ENCODE measurements around the gene TXN. TPM values are rescaled to one million over a fixed set of nuclear protein-coding genes. Genes with fewer than 3 reads are reported as not detected.
"Not testable (repeated sequence)": the region's sequence is repeated elsewhere in the genome, so short reads cannot be mapped to it uniquely, and the experiment has no call there.

The TXN gene
- total RNA-seq, 1 donor from 2014 or later = 422 TPM

- intact Hi-C loops (cut with micrococcal nuclease) = loop anchor here (2.0 to 10.0 kb wide), 4 partner anchors 360 to 1140 kb away; partner anchors contain the start of gene TMEM245
- Mint-ChIP-seq H3K27ac (peak overlapping the region; percentile 100), H3K9me3 (no peaks in the 10 kb centered on the region), H3K36me3 (ENCODE audit: low read depth) (peaks cover 34% of the 10 kb centered on the region), H3K27me3 (ENCODE audit: insufficient read depth) (peaks cover 2% of the 10 kb centered on the region), H3K4me3 (peak overlapping the region; percentile 98), H3K4me1 (ENCODE audit: low read depth) (peaks cover 70% of the 10 kb centered on the region)
- no peak for DNase-seq (ENCODE audit: low spot score)
These were observed 1.8 kb downstream of the TXN start for GRCh38 chr9:110254500-110254899.

- intact Hi-C loops (cut with micrococcal nuclease) = loop anchor here (10.0 kb wide), 3 partner anchors 372 to 1138 kb away; partner anchors contain the start of gene TMEM245
- Mint-ChIP-seq H3K9me3 (no peaks in the 10 kb centered on the region), H3K4me3 (no peak overlapping the region), H3K36me3 (ENCODE audit: low read depth) (peaks cover 44% of the 10 kb centered on the region), H3K27ac (no peak overlapping the region), H3K4me1 (ENCODE audit: low read depth) (peaks cover 66% of the 10 kb centered on the region), H3K27me3 (ENCODE audit: insufficient read depth) (peaks cover 2% of the 10 kb centered on the region)
- no peak for DNase-seq (ENCODE audit: low spot score)
These were observed 3.7 kb downstream of the TXN start for GRCh38 chr9:110252509-110253139.

- Mint-ChIP-seq H3K4me1 (ENCODE audit: low read depth) (peaks cover 58% of the 10 kb centered on the region), H3K36me3 (ENCODE audit: low read depth) (peaks cover 50% of the 10 kb centered on the region)
- not testable (repeated sequence) for H3K27ac Mint-ChIP-seq; H3K9me3 Mint-ChIP-seq; H3K27me3 Mint-ChIP-seq (ENCODE audit: insufficient read depth); DNase-seq (ENCODE audit: low spot score); H3K4me3 Mint-ChIP-seq
- intact Hi-C loops (cut with micrococcal nuclease) = loop anchor here (10.0 kb wide), 3 partner anchors 373 to 1137 kb away; partner anchors contain the start of gene TMEM245
These were observed 4.5 kb downstream of the TXN start for GRCh38 chr9:110251770-110252169.

- Mint-ChIP-seq H3K9me3 (no peaks in the 10 kb centered on the region), H3K27me3 (ENCODE audit: insufficient read depth) (no peaks in the 10 kb centered on the region), H3K4me1 (ENCODE audit: low read depth) (peaks cover 64% of the 10 kb centered on the region), H3K27ac (no peak overlapping the region), H3K4me3 (no peak overlapping the region), H3K36me3 (ENCODE audit: low read depth) (peaks cover 54% of the 10 kb centered on the region)
- DNase-seq (ENCODE audit: low spot score) = no peak
- intact Hi-C loops (cut with micrococcal nuclease) = loop anchor here (10.0 kb wide), 3 partner anchors 374 to 1136 kb away; partner anchors contain the start of gene TMEM245
These were observed 5.1 kb downstream of the TXN start for GRCh38 chr9:110251212-110251611.

GRCh38 chr9:110249603-110250002 lies 6.7 kb downstream of the TXN start:
- DNase-seq (ENCODE audit: low spot score) = no peak
- Mint-ChIP-seq H3K4me3 (no peak overlapping the region), H3K36me3 (ENCODE audit: low read depth) (peaks cover 53% of the 10 kb centered on the region), H3K9me3 (no peaks in the 10 kb centered on the region), H3K4me1 (ENCODE audit: low read depth) (peaks cover 58% of the 10 kb centered on the region), H3K27me3 (ENCODE audit: insufficient read depth) (no peaks in the 10 kb centered on the region), H3K27ac (peak overlapping the region; percentile 48)
- intact Hi-C loops (cut with micrococcal nuclease) = loop anchor here (10.0 kb wide), 3 partner anchors 375 to 1135 kb away; partner anchors contain the start of gene TMEM245

- Mint-ChIP-seq H3K27ac (no peak overlapping the region), H3K27me3 (ENCODE audit: insufficient read depth) (no peaks in the 10 kb centered on the region), H3K36me3 (ENCODE audit: low read depth) (peaks cover 52% of the 10 kb centered on the region), H3K4me3 (no peak overlapping the region), H3K9me3 (no peaks in the 10 kb centered on the region), H3K4me1 (ENCODE audit: low read depth) (peaks cover 46% of the 10 kb centered on the region)
- no peak for DNase-seq (ENCODE audit: low spot score)
- intact Hi-C loops (cut with micrococcal nuclease) = no loop called here
These were observed 7.9 kb downstream of the TXN start for GRCh38 chr9:110248361-110248760.

GRCh38 chr9:110246214-110246613 lies 10.1 kb downstream of the TXN start:
- Mint-ChIP-seq H3K9me3 (no peaks in the 10 kb centered on the region), H3K27me3 (ENCODE audit: insufficient read depth) (no peaks in the 10 kb centered on the region), H3K4me1 (ENCODE audit: low read depth) (peaks cover 28% of the 10 kb centered on the region), H3K36me3 (ENCODE audit: low read depth) (peaks cover 51% of the 10 kb centered on the region), H3K27ac (no peak overlapping the region), H3K4me3 (no peak overlapping the region)
- intact Hi-C loops (cut with micrococcal nuclease) = no loop called here
- DNase-seq (ENCODE audit: low spot score) = no peak

GRCh38 chr9:110244616-110245015 lies 11.7 kb downstream of the TXN start:
- H3K27ac Mint-ChIP-seq = no peak overlapping the region
- peaks cover 18% of the 10 kb centered on the region for H3K4me1 Mint-ChIP-seq (ENCODE audit: low read depth)
- no peak overlapping the region for H3K4me3 Mint-ChIP-seq
- H3K9me3 Mint-ChIP-seq = no peaks in the 10 kb centered on the region
- no peak for DNase-seq (ENCODE audit: low spot score)
- intact Hi-C loops (cut with micrococcal nuclease) = no loop called here
- H3K36me3 Mint-ChIP-seq (ENCODE audit: low read depth) = peaks cover 40% of the 10 kb centered on the region
- H3K27me3 Mint-ChIP-seq (ENCODE audit: insufficient read depth) = no peaks in the 10 kb centered on the region

GRCh38 chr9:110241858-110242321 lies 14.4 kb downstream of the TXN start:
- DNase-seq (ENCODE audit: low spot score) = no peak
- H3K9me3 Mint-ChIP-seq = no peaks in the 10 kb centered on the region
- intact Hi-C loops (cut with micrococcal nuclease) = no loop called here

GRCh38 chr9:110241260-110241857 lies 14.9 kb downstream of the TXN start:
- H3K27ac Mint-ChIP-seq = no peak overlapping the region
- no peak overlapping the region for H3K4me3 Mint-ChIP-seq
- intact Hi-C loops (cut with micrococcal nuclease) = no loop called here
- H3K36me3 Mint-ChIP-seq (ENCODE audit: low read depth) = peaks cover 21% of the 10 kb centered on the region
- H3K4me1 Mint-ChIP-seq (ENCODE audit: low read depth) = peaks cover 2% of the 10 kb centered on the region
- H3K9me3 Mint-ChIP-seq = no peaks in the 10 kb centered on the region
- no peaks in the 10 kb centered on the region for H3K27me3 Mint-ChIP-seq (ENCODE audit: insufficient read depth)
- DNase-seq (ENCODE audit: low spot score) = no peak

More at GRCh38 chr9:110241858-110242321, 14.4 kb downstream of the TXN start:
- Mint-ChIP-seq H3K27me3 (ENCODE audit: insufficient read depth) (no peaks in the 10 kb centered on the region), H3K27ac (no peak overlapping the region), H3K4me1 (ENCODE audit: low read depth) (peaks cover 7% of the 10 kb centered on the region), H3K4me3 (no peak overlapping the region), H3K36me3 (ENCODE audit: low read depth) (peaks cover 25% of the 10 kb centered on the region)

GRCh38 chr9:110240198-110240597 lies 16.1 kb downstream of the TXN start:
- no peak overlapping the region for H3K4me3 Mint-ChIP-seq
- no peak overlapping the region for H3K27ac Mint-ChIP-seq
- H3K4me1 Mint-ChIP-seq (ENCODE audit: low read depth) = no peaks in the 10 kb centered on the region
- intact Hi-C loops (cut with micrococcal nuclease) = no loop called here
- peaks cover 17% of the 10 kb centered on the region for H3K36me3 Mint-ChIP-seq (ENCODE audit: low read depth)
- DNase-seq (ENCODE audit: low spot score) = no peak
- H3K9me3 Mint-ChIP-seq = no peaks in the 10 kb centered on the region
- H3K27me3 Mint-ChIP-seq (ENCODE audit: insufficient read depth) = no peaks in the 10 kb centered on the region

- Mint-ChIP-seq H3K27me3 (ENCODE audit: insufficient read depth) (peaks cover 10% of the 10 kb centered on the region), H3K4me1 (ENCODE audit: low read depth) (no peaks in the 10 kb centered on the region), H3K36me3 (ENCODE audit: low read depth) (peaks cover 2% of the 10 kb centered on the region), H3K4me3 (no peak overlapping the region), H3K27ac (no peak overlapping the region), H3K9me3 (no peaks in the 10 kb centered on the region)
- no peak for DNase-seq (ENCODE audit: low spot score)
- intact Hi-C loops (cut with micrococcal nuclease) = no loop called here
These were observed 28.0 kb downstream of the TXN start for GRCh38 chr9:110228321-110228720.

- Mint-ChIP-seq H3K27me3 (ENCODE audit: insufficient read depth) (peaks cover 19% of the 10 kb centered on the region), H3K9me3 (no peaks in the 10 kb centered on the region), H3K36me3 (ENCODE audit: low read depth) (no peaks in the 10 kb centered on the region), H3K27ac (no peak overlapping the region), H3K4me3 (no peak overlapping the region), H3K4me1 (ENCODE audit: low read depth) (no peaks in the 10 kb centered on the region)
- intact Hi-C loops (cut with micrococcal nuclease) = no loop called here
- DNase-seq (ENCODE audit: low spot score) = no peak
These were observed 31.7 kb downstream of the TXN start for GRCh38 chr9:110224583-110224982.
